ENCODE data around the gene HHAT. TPM values are rescaled to one million over a fixed set of nuclear protein-coding genes. Genes with fewer than 3 reads are reported as not detected.

Gene HHAT
- total and polyA plus RNA-seq, 12 donors = 0.81 to 4.3 (median 2.6) TPM

GRCh38 chr1:210332233-210332632 lies 3.5 kb downstream of the HHAT start:
- Histone ChIP-seq H3K36me3 (no peaks in the 10 kb centered on the region), H3K27me3 (no peaks in the 10 kb centered on the region), H3K9me3 (no peaks in the 10 kb centered on the region), H3K4me3 (no peak overlapping the region), H3K4me1 (peaks cover 5 to 32% (median 14%) of the 10 kb centered on the region in 9 donors), H3K27ac (no peak overlapping the region)
- WGBS, 2 donors = 83 to 85% methylated on average over 7 of the region's 7 CpGs
- DNase-seq (no peak), ATAC-seq (no peak)
- TF ChIP-seq CTCF (IDR thresholded peaks at IDR 0.05) = no peak
- intact Hi-C loops (cut with DNase I) = no loop called here

- ATAC-seq (no peak), DNase-seq (no peak)
- peaks cover 5 to 31% (median 12%) of the 10 kb centered on the region in 9 donors for H3K4me1 ChIP-seq
- no peaks in the 10 kb centered on the region for H3K9me3 ChIP-seq
- no peaks in the 10 kb centered on the region for H3K36me3 ChIP-seq
- no peak overlapping the region for H3K4me3 ChIP-seq
- TF ChIP-seq CTCF (IDR thresholded peaks at IDR 0.05) = no peak
- intact Hi-C loops (cut with DNase I) = no loop called here
- 81 to 85% methylated on average over 4 of the region's 4 CpGs for WGBS, 2 donors
- no peaks in the 10 kb centered on the region for H3K27me3 ChIP-seq
- no peak overlapping the region for H3K27ac ChIP-seq
Measured at GRCh38 chr1:210332719-210333398, 4.2 kb downstream of the HHAT start.

- 83 to 84% methylated on average over 2 of the region's 2 CpGs for WGBS, 2 donors
- no peak for TF ChIP-seq CTCF (IDR thresholded peaks at IDR 0.05)
- H3K27me3 ChIP-seq = no peaks in the 10 kb centered on the region
- intact Hi-C loops (cut with DNase I) = no loop called here
- no peak overlapping the region for H3K27ac ChIP-seq
- no peak overlapping the region for H3K4me3 ChIP-seq
- no peak for ATAC-seq
- no peaks in the 10 kb centered on the region for H3K9me3 ChIP-seq
- peaks cover 0 to 17% (median 0%) of the 10 kb centered on the region in 9 donors for H3K4me1 ChIP-seq
- no peaks in the 10 kb centered on the region for H3K36me3 ChIP-seq
- no peak for DNase-seq
Measured at GRCh38 chr1:210335001-210335400, 6.3 kb downstream of the HHAT start.

DNA sequence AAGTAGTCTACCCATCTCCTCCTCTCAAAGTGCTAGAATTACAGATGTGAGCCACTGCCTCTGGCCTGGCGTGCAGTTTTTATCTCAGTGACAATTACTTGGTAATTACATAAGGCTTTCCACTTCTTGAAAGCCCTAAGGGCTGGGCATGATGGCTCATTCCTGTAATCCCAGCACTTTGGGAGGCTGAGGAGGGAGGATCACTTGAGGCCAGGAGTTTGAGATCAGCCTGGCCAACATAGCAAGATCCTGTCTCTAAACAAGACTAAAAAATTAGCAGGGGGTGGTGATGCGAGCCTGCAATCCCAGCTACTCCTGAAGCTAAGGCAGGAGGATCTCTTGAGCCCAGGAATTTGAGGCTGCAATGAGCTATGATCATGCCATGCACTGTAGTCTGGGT lies 7.7 kb downstream of the HHAT start:
- no peak overlapping the region for H3K27ac ChIP-seq
- WGBS, 2 donors = 100% methylated on average over 2 of the region's 2 CpGs
- no peak overlapping the region for H3K4me3 ChIP-seq
- no peaks in the 10 kb centered on the region for H3K27me3 ChIP-seq
- peaks cover 0 to 10% (median 0%) of the 10 kb centered on the region in 9 donors for H3K4me1 ChIP-seq
- TF ChIP-seq CTCF (IDR thresholded peaks at IDR 0.05) = no peak
- DNase-seq (no peak), ATAC-seq (no peak)
- H3K9me3 ChIP-seq = no peaks in the 10 kb centered on the region
- no peaks in the 10 kb centered on the region for H3K36me3 ChIP-seq
- intact Hi-C loops (cut with DNase I) = no loop called here

Data from heart right ventricle (tissue), 16 donors.